ENCODE data around the gene YPEL2.

- TF ChIP-seq ZBTB49 (tag by site-specific recombination; IDR thresholded peaks at IDR 0.05; ENCODE audit: low read depth) (no peak), BCL11A (tag by site-specific recombination; IDR thresholded peaks at IDR 0.05; ENCODE audit: low read depth) (no peak), CTCF (tag by site-specific recombination; IDR thresholded peaks at IDR 0.05) (no peak), REST (tag by site-specific recombination; IDR thresholded peaks at IDR 0.05) (no peak), PRDM6 (tag by site-specific recombination; IDR thresholded peaks at IDR 0.05) (no peak), SCRT1 (tag by site-specific recombination; IDR thresholded peaks at IDR 0.05; ENCODE audit: borderline replicate concordance) (no peak), ZNF785 (tag by site-specific recombination; IDR thresholded peaks at IDR 0.05) (no peak), ZNF350 (tag by site-specific recombination; IDR thresholded peaks at IDR 0.05) (no peak)
These were observed 6.4 kb downstream of the YPEL2 start for GRCh38 chr17:59337741-59338299.

All from HEK293 (cell line).